ENCODE measurements around the gene GRIK5. TPM values are rescaled to one million over a fixed set of nuclear protein-coding genes. Genes with fewer than 3 reads are reported as not detected.

The GRIK5 gene
- total RNA-seq, 1 donor from 2014 or later, result not detected

GRCh38 chr19:42076380-42076944, 6.5 kb upstream of the GRIK5 start:
- DNase-seq (ENCODE audit: low read depth in 2 of 2), result no peak

- DNase-seq (ENCODE audit: low read depth in 2 of 2), result peak; percentile 99 to 100
Measured at GRCh38 chr19:42075616-42076379, 5.8 kb upstream of the GRIK5 start, which contains the start of gene ZNF574. TSS of gene ZNF574 (plus strand) at chr19:42076166. CDS start at chr19:42078607, 2,441 bp downstream.

- DNase-seq (ENCODE audit: low read depth in 2 of 2), result no peak
Measured at GRCh38 chr19:42075364-42075615, 5.3 kb upstream of the GRIK5 start.

GRCh38 chr19:42074513-42075363, 4.7 kb upstream of the GRIK5 start:
- DNase-seq (ENCODE audit: low read depth in 2 of 2), result no peak

- no peak for DNase-seq (ENCODE audit: low read depth in 2 of 2)
Measured at GRCh38 chr19:42071247-42071646, 1.2 kb upstream of the GRIK5 start.

- no peak for DNase-seq (ENCODE audit: low read depth in 2 of 2)
Measured at GRCh38 chr19:42068756-42069571, 1.0 kb downstream of the GRIK5 start.

- DNase-seq (ENCODE audit: low read depth in 2 of 2), result no peak
Measured at GRCh38 chr19:42068361-42068755, 1.6 kb downstream of the GRIK5 start.

GRCh38 chr19:42067315-42067888, 2.6 kb downstream of the GRIK5 start:
- no peak for DNase-seq (ENCODE audit: low read depth in 2 of 2)

GRCh38 chr19:42066075-42066754, 3.8 kb downstream of the GRIK5 start:
- DNase-seq (ENCODE audit: low read depth in 2 of 2), result no peak

- no peak for DNase-seq (ENCODE audit: low read depth in 2 of 2)
Measured at GRCh38 chr19:42065511-42065910, 4.5 kb downstream of the GRIK5 start.

- DNase-seq (ENCODE audit: low read depth in 2 of 2), result no peak
Measured at GRCh38 chr19:42065051-42065450, 5.0 kb downstream of the GRIK5 start.

GRCh38 chr19:42064432-42064831, 5.6 kb downstream of the GRIK5 start:
- no peak for DNase-seq (ENCODE audit: low read depth in 2 of 2)

- DNase-seq (ENCODE audit: low read depth in 2 of 2), result no peak
Measured at GRCh38 chr19:42062381-42062780, 7.6 kb downstream of the GRIK5 start.

- no peak for DNase-seq (ENCODE audit: low read depth in 2 of 2)
Measured at GRCh38 chr19:42060117-42060516, 9.9 kb downstream of the GRIK5 start.

GRCh38 chr19:42059196-42059595, 10.8 kb downstream of the GRIK5 start:
- no peak for DNase-seq (ENCODE audit: low read depth in 2 of 2)

- DNase-seq (ENCODE audit: low read depth in 2 of 2), result no peak
Measured at GRCh38 chr19:42057846-42058245, 12.2 kb downstream of the GRIK5 start.

- DNase-seq (ENCODE audit: low read depth in 2 of 2), result no peak
Measured at GRCh38 chr19:42054205-42054604, 15.8 kb downstream of the GRIK5 start.

- no peak for DNase-seq (ENCODE audit: low read depth in 2 of 2)
Measured at GRCh38 chr19:42053037-42053935, 16.7 kb downstream of the GRIK5 start.

- DNase-seq (ENCODE audit: low read depth in 2 of 2), result no peak
Measured at GRCh38 chr19:42052241-42052863, 17.7 kb downstream of the GRIK5 start.
